Mesodermal cell (in vitro differentiated cells): ENCODE results near the gene ETS1.
A peak's percentile ranks its signal among the peaks of the same experiment; 100 is the strongest.
"Not testable (repeated sequence)": the region's sequence is repeated elsewhere in the genome, so short reads cannot be mapped to it uniquely, and the experiment has no call there.

Experiments used
- H3K27ac ChIP-seq: 2 replicates; pipeline ENCODE4 v1.7.0; 2013; ENCODE audit warnings: mild to moderate bottlenecking, low read depth, low read length, moderate library complexity; ENCODE audit not compliant: severe bottlenecking
- H3K36me3 ChIP-seq: 2 replicates; pipeline ENCODE4 v1.7.1; 2013; ENCODE audit warnings: mild to moderate bottlenecking, low read length, moderate library complexity; ENCODE audit not compliant: control insufficient read depth, insufficient read depth
- H3K4me1 ChIP-seq: one replicate; pipeline ENCODE4 v1.7.1; 2013; ENCODE audit warnings: mild to moderate bottlenecking, low read length; ENCODE audit not compliant: insufficient read depth, control insufficient read depth, poor library complexity, severe bottlenecking
- H3K4me3 ChIP-seq: 2 replicates; pipeline ENCODE4 v1.7.0; 2013; ENCODE audit warnings: low read length, control low read depth, mild to moderate bottlenecking; ENCODE audit not compliant: insufficient read depth, poor library complexity, severe bottlenecking; ENCODE audit errors: extremely low read depth
- H3K9me3 ChIP-seq: 2 replicates; pipeline ENCODE4 v1.7.1; 2013; ENCODE audit warnings: mild to moderate bottlenecking, low read length, moderate library complexity; ENCODE audit not compliant: control insufficient read depth
- WGBS, 2 experiments: methylation state at CpG; one replicate each; pipeline ENCODE4 v1.1.5; 2013; ENCODE audit warnings: missing lambda C conversion rate in 2 of 2; ENCODE audit not compliant: insufficient coverage in 2 of 2; 5-methylcytosine and 5-hydroxymethylcytosine counted together

The ETS1 gene

DNA sequence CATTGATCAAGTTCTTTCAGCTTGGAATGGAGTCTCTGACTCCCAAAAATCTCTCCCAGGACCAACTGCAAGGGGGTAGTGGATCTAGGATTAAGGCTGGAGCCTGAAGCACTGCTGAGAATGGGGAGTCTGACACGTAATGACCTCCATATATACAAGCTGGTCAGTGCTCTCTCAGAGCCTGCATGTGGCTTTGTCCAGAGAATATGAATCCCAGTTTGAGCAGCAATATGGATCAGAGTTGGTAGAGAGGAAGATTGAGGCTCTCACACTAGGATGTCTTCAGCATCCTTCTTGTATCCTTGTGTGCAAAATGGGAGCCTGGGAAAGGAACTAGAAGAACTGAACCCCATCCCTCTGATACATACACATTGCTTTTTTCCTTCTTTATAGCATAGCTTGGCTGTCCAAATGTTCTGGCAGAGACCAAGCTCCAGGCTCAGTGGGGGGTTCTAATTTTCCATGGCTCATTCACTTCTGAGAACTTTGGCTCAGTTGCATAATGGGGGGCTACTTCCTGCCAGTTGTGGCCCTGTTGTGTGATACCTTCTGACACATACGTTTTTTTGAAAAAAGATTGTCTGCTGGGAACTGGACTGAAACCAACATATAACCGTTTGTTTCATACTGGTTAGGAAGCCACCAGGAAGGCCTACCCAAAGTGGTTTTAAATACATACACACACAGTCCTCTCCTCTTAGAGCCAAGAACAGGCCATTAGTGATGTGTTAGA is 138.2 kb downstream of the ETS1 start:
- H3K27ac ChIP-seq = no peak overlapping the region
- H3K36me3 ChIP-seq = peaks cover under 1% of the 10 kb centered on the region
- H3K4me1 ChIP-seq = peaks cover 3% of the 10 kb centered on the region
- no peaks in the 10 kb centered on the region for H3K9me3 ChIP-seq
- no peak overlapping the region for H3K4me3 ChIP-seq
- 70 to 93% methylated on average over 2 of the region's 3 CpGs for WGBS, 2 experiments

DNA sequence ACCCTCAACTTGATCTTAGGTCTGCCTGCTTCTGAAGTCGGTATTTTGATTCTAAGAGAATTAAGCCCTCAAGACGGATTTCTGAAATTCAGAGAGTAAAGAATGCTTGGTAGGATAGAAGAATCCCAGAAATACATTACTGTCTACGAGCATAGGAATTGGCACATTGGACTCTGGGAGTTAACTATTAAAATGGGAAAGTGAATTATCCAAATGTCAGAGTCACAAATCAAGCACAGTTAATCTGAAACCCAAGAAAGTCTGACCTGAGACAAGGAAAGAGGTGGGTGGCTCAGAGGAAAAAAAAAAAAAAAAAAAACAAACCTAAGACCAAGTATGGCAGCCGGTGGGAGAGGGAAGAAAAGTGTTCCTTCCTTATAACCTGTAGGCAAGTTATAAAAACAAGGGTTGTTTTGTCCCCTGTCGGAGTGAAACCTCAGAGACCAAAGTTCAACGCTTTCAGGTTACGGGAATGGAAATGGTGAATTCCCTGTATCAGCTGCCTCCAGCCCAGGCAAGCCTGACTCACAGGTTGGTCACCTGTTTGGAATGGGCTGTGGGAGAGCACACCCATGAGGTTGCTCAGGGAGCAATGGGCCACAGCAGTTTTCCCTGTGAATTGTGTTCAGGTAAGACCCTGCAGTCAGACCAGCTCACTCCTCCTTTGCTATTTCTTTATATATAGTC is 139.0 kb downstream of the ETS1 start:
- Histone ChIP-seq H3K27ac (no peak overlapping the region), H3K9me3 (no peaks in the 10 kb centered on the region), H3K4me3 (no peak overlapping the region), H3K36me3 (no peaks in the 10 kb centered on the region), H3K4me1 (peaks cover 3% of the 10 kb centered on the region)
- WGBS, 2 experiments = 81 to 98% methylated on average over 3 to 5 of the region's 7 CpGs

GRCh38 chr11:128447233-128447632 is 140.1 kb downstream of the ETS1 start:
- 100% methylated on average over 1 to 3 of the region's 4 CpGs for WGBS, 2 experiments
- Histone ChIP-seq H3K36me3 (no peaks in the 10 kb centered on the region), H3K9me3 (no peaks in the 10 kb centered on the region), H3K27ac (no peak overlapping the region), H3K4me3 (no peak overlapping the region), H3K4me1 (peaks cover 3% of the 10 kb centered on the region)

GRCh38 chr11:128445921-128446320 is 141.4 kb downstream of the ETS1 start:
- H3K36me3 ChIP-seq, H3K4me1 ChIP-seq, H3K4me3 ChIP-seq, H3K9me3 ChIP-seq, H3K27ac ChIP-seq: not testable (repeated sequence)
- 83 to 100% methylated on average over 1 of the region's 1 CpG for WGBS, 2 experiments

DNA sequence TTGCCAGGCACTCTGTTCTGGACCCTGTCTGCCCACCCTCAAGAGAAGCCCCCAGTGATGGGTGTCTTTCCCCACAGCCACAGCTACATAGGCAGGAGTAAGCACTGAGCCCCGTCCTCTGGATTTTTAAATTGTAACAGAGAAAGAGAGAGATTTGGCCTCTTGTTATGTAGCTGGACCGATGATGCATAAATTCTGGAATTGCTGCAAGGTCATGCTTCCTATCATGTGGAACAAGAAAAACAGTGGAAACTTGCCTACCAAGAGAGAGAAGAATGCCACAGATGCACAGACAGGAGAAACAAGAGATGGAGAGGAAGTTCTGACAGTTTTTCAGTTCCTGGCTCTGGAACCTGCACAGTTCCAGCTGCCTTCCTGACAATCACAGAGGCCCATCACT is 150.2 kb downstream of the ETS1 start:
- H3K4me1 ChIP-seq = no peaks in the 10 kb centered on the region
- H3K27ac ChIP-seq = no peak overlapping the region
- WGBS, 2 experiments = 71 to 100% methylated on average over 1 to 2 of the region's 2 CpGs
- no peaks in the 10 kb centered on the region for H3K9me3 ChIP-seq
- no peak overlapping the region for H3K4me3 ChIP-seq
- H3K36me3 ChIP-seq = no peaks in the 10 kb centered on the region

DNA sequence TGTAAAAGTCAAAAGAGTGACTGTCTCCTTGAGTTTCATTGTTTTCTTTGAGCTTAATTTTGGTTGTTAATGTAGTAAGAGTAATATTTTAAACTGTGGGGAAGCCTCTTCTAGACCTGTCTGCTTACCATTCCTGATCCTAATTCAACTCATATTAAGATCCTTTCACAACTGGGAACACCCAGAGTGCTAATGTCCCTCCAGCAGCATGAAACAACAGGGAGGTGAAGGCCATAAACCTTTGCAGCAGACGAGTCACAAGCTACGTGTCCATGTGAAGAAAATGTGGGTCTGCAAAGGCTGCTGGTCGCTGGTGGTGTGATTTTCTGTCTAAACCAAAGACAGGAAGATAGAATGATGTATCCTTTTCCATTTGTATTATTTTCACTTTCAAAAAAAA is 152.5 kb downstream of the ETS1 start:
- WGBS, 2 experiments = 94 to 95% methylated on average over 2 of the region's 3 CpGs
- no peaks in the 10 kb centered on the region for H3K36me3 ChIP-seq
- H3K9me3 ChIP-seq = no peaks in the 10 kb centered on the region
- no peaks in the 10 kb centered on the region for H3K4me1 ChIP-seq
- no peak overlapping the region for H3K27ac ChIP-seq
- H3K4me3 ChIP-seq = no peak overlapping the region

DNA sequence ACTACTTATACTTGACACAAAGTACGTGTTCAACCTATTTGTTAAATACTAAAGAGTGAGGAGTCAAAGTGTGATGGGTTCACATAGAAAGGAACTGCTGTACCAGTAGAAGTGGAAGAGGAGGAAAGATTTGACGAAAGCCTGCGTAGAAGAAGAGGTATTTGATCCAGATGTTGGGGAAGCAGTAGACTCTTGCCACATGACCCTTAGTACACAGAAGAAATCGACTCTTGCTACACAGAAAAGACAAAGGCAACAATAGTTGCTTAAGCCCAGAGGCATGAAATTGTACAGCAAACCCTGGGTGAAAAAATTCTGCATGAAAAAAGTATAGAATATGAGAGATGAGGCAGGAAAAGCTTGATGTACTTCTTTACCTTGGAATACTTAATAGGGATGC is 152.9 kb downstream of the ETS1 start:
- no CpG with 5 or more reads among the region's 4 CpGs for WGBS, 2 experiments
- H3K27ac ChIP-seq = no peak overlapping the region
- H3K36me3 ChIP-seq = no peaks in the 10 kb centered on the region
- H3K9me3 ChIP-seq = no peaks in the 10 kb centered on the region
- H3K4me3 ChIP-seq = no peak overlapping the region
- no peaks in the 10 kb centered on the region for H3K4me1 ChIP-seq

DNA sequence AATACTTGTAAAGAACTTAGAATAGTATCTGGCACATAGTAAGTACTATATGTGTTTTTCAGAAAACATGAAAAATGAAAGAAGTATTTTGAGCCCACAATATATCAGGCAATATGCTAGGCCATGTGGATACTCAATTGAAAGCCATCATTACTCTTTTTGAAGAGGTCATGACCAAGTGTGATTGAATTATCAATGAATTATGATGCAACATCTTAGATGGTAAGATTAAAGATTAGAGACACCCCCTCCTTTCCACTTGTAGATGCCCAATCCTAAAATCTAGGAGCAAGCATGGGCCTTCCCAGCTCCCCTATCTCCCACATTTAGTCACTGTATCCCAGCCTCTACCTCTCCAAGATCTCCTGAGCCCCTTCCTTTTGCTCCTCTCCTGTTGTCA is 154.4 kb downstream of the ETS1 start:
- H3K36me3 ChIP-seq = no peaks in the 10 kb centered on the region

DNA sequence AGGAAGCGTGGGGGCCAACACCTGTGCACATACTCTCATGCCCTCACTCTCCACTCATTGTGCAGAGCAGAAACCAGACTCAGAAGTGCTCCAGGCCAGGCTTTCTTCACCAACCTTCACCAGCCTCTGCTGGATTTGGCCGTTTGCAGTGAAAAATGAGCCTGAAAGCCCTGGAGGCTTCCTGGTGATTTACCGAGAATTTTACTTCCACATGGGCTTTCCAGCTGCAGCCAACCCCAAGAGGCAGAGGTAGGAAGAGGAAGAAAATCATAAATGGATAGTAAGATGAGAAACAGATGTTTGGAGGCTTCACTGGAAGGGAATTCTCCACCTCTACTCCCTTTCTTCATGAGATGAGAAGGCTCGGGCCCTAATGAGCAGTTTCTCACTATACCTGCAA is 155.4 kb downstream of the ETS1 start:
- 86% methylated on average over 2 of the region's 4 CpGs; no CpG with 5 or more reads in 1 of the 2 experiments for WGBS, 2 experiments

More for the DNA sequence above, 154.4 kb downstream of the ETS1 start:
- no peak overlapping the region for H3K27ac ChIP-seq
- peaks cover 7% of the 10 kb centered on the region for H3K4me1 ChIP-seq
- no peak overlapping the region for H3K4me3 ChIP-seq
- H3K9me3 ChIP-seq = no peaks in the 10 kb centered on the region

GRCh38 chr11:128428935-128429334 is 158.4 kb downstream of the ETS1 start:
- H3K36me3 ChIP-seq = no peaks in the 10 kb centered on the region
- H3K27ac ChIP-seq = peak overlapping the region; percentile 45
- H3K9me3 ChIP-seq = no peaks in the 10 kb centered on the region
- H3K4me3 ChIP-seq = no peak overlapping the region
- WGBS, 2 experiments = 62 to 100% methylated on average over 1 of the region's 3 CpGs
- peaks cover 20% of the 10 kb centered on the region for H3K4me1 ChIP-seq

More for the DNA sequence above, 155.4 kb downstream of the ETS1 start:
- Histone ChIP-seq H3K27ac (no peak overlapping the region), H3K9me3 (no peaks in the 10 kb centered on the region), H3K4me1 (peaks cover 7% of the 10 kb centered on the region), H3K36me3 (no peaks in the 10 kb centered on the region), H3K4me3 (no peak overlapping the region)

DNA sequence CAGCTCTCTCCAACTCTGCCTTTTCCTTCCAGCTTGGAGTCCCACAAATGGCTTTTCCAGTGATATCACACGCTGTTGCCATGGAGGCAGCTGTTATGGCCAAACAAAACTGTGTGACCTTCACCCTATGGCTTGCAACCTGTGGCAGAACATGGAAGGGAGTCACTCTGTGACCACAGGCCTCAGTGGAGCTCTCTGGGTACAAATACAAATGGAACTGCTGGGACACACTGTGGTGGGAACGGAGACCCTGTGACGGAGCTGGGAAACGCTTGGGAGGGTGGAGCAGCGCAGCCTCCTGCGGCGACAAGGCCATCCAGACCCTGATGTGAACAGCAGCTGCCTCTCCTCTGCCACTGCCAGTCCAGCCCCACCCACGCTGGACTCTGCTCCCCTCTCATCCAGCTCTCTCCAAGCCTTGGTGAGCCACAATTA is 162.5 kb downstream of the ETS1 start:
- Histone ChIP-seq H3K4me1 (peaks cover 58% of the 10 kb centered on the region), H3K9me3 (no peaks in the 10 kb centered on the region), H3K27ac (peak overlapping the region; percentile 86), H3K36me3 (no peaks in the 10 kb centered on the region), H3K4me3 (no peak overlapping the region)
- 90 to 92% methylated on average over 7 to 8 of the region's 8 CpGs for WGBS, 2 experiments
